ENCODE measurements around the gene PHF19.

GRCh38 chr9:120855827-120856670 is 20.9 kb downstream of the PHF19 start:
- no peak for TF ChIP-seq YY1 (IDR thresholded peaks at IDR 0.05; ENCODE audit: insufficient read depth, insufficient read length)
- no peak for TF ChIP-seq ZNF274 (IDR thresholded peaks at IDR 0.05; ENCODE audit: low read depth, low read length)
